Measurements from ENCODE around the gene ZMAT3.

Gene ZMAT3

GRCh38 chr3:179018808-179019207 lies 52.8 kb downstream of the ZMAT3 start:
- POLR2A ChIA-PET = interaction anchor here (0.7 kb wide), 1 partner anchor 28 kb away, joined by 3 read pairs; no protein-coding TSS in a partner anchor
- no peak for DNase-seq (ENCODE audit: extremely low spot score)
- TF ChIP-seq CTCF (IDR thresholded peaks at IDR 0.05; ENCODE audit: control extremely low read depth, extremely low read depth, low read depth, missing control alignments) = no peak
- CTCF ChIA-PET = interaction anchor here (0.8 to 1.2 kb wide), 4 partner anchors 24 to 328 kb away, joined by 3 read pairs; no protein-coding TSS in a partner anchor

GRCh38 chr3:179016979-179017670 lies 54.5 kb downstream of the ZMAT3 start:
- DNase-seq (ENCODE audit: extremely low spot score) = no peak
- CTCF ChIA-PET = interaction anchor here (0.9 to 2.9 kb wide), 6 partner anchors 15 to 299 kb away, joined by 3 to 15 read pairs (median 8); no protein-coding TSS in a partner anchor
- POLR2A ChIA-PET = no interaction called here
- TF ChIP-seq CTCF (IDR thresholded peaks at IDR 0.05; ENCODE audit: control extremely low read depth, extremely low read depth, low read depth, missing control alignments) = no peak

GRCh38 chr3:179015551-179016020 lies 56.0 kb downstream of the ZMAT3 start:
- peak; percentile 80 for TF ChIP-seq CTCF (IDR thresholded peaks at IDR 0.05; ENCODE audit: control extremely low read depth, extremely low read depth, low read depth, missing control alignments)
- POLR2A ChIA-PET = no interaction called here
- peak; percentile 42 for DNase-seq (ENCODE audit: extremely low spot score)

GRCh38 chr3:179005706-179006105 lies 65.9 kb downstream of the ZMAT3 start:
- DNase-seq (ENCODE audit: extremely low spot score) = no peak
- ChIA-PET POLR2A (no interaction called here), CTCF (interaction anchor here (1.0 kb wide), 1 partner anchor 9 kb away, joined by 3 read pairs; no protein-coding TSS in a partner anchor)
- no peak for TF ChIP-seq CTCF (IDR thresholded peaks at IDR 0.05; ENCODE audit: control extremely low read depth, extremely low read depth, low read depth, missing control alignments)

More at GRCh38 chr3:179015551-179016020, 56.0 kb downstream of the ZMAT3 start:
- CTCF ChIA-PET = interaction anchor here (0.6 to 2.9 kb wide), 39 partner anchors 10 to 586 kb away, joined by 3 to 24 read pairs (median 4); partner anchors contain the start of gene ACTL6A

- ChIA-PET CTCF (interaction anchor here (1.0 kb wide), 1 partner anchor 10 kb away, joined by 3 read pairs; no protein-coding TSS in a partner anchor), POLR2A (no interaction called here)
- no peak for TF ChIP-seq CTCF (IDR thresholded peaks at IDR 0.05; ENCODE audit: control extremely low read depth, extremely low read depth, low read depth, missing control alignments)
Measured at GRCh38 chr3:179005213-179005612, 66.4 kb downstream of the ZMAT3 start.

GRCh38 chr3:179000659-179001058 lies 71.0 kb downstream of the ZMAT3 start:
- ChIA-PET CTCF (interaction anchor here (1.0 to 1.1 kb wide), 2 partner anchors 9 to 564 kb away, joined by 4 to 6 read pairs; no protein-coding TSS in a partner anchor), POLR2A (interaction anchor here (0.7 kb wide), 1 partner anchor 633 kb away, joined by 3 read pairs; no protein-coding TSS in a partner anchor)
- no peak for TF ChIP-seq CTCF (IDR thresholded peaks at IDR 0.05; ENCODE audit: control extremely low read depth, extremely low read depth, low read depth, missing control alignments)
- DNase-seq (ENCODE audit: extremely low spot score) = no peak

More at GRCh38 chr3:179005213-179005612, 66.4 kb downstream of the ZMAT3 start:
- no peak for DNase-seq (ENCODE audit: extremely low spot score)

All from GM10248 (cell line).